ENCODE data around the gene RHOF.

RHOF gene

GRCh38 chr12:121828826-121829225 is 35.3 kb upstream of the RHOF start:
- Histone ChIP-seq H3K4me3 (ENCODE audit: insufficient read depth, low read depth, low read length) (no peak overlapping the region), H3K27ac (ENCODE audit: insufficient read depth, low read depth, low read length, poor library complexity, severe bottlenecking) (no peak overlapping the region), H3K4me1 (ENCODE audit: control insufficient read depth, insufficient read depth, low read length) (no peaks in the 10 kb centered on the region), H3K36me3 (ENCODE audit: control insufficient read depth, insufficient read depth, low read length) (peaks cover 17% of the 10 kb centered on the region), H3K27me3 (ENCODE audit: control insufficient read depth, insufficient read depth, low read length, poor library complexity, severe bottlenecking) (no peaks in the 10 kb centered on the region), H3K9me3 (ENCODE audit: control insufficient read depth, low read length) (no peaks in the 10 kb centered on the region)
- WGBS, 2 experiments: 94 to 96% methylated on average over 9 of the region's 9 CpGs

GRCh38 chr12:121828306-121828705 is 34.8 kb upstream of the RHOF start:
- no peaks in the 10 kb centered on the region for H3K27me3 ChIP-seq (ENCODE audit: control insufficient read depth, insufficient read depth, low read length, poor library complexity, severe bottlenecking)
- H3K4me1 ChIP-seq (ENCODE audit: control insufficient read depth, insufficient read depth, low read length): no peaks in the 10 kb centered on the region
- WGBS, 2 experiments: 95 to 98% methylated on average over 8 of the region's 8 CpGs
- H3K9me3 ChIP-seq (ENCODE audit: control insufficient read depth, low read length): no peaks in the 10 kb centered on the region
- H3K27ac ChIP-seq (ENCODE audit: insufficient read depth, low read depth, low read length, poor library complexity, severe bottlenecking): no peak overlapping the region
- H3K4me3 ChIP-seq (ENCODE audit: insufficient read depth, low read depth, low read length): no peak overlapping the region
- peaks cover 23% of the 10 kb centered on the region for H3K36me3 ChIP-seq (ENCODE audit: control insufficient read depth, insufficient read depth, low read length)

GRCh38 chr12:121827351-121828099 is 34.0 kb upstream of the RHOF start:
- H3K9me3 ChIP-seq (ENCODE audit: control insufficient read depth, low read length): no peaks in the 10 kb centered on the region
- H3K4me3 ChIP-seq (ENCODE audit: insufficient read depth, low read depth, low read length): no peak overlapping the region
- H3K27me3 ChIP-seq (ENCODE audit: control insufficient read depth, insufficient read depth, low read length, poor library complexity, severe bottlenecking): no peaks in the 10 kb centered on the region
- H3K27ac ChIP-seq (ENCODE audit: insufficient read depth, low read depth, low read length, poor library complexity, severe bottlenecking): no peak overlapping the region
- no peaks in the 10 kb centered on the region for H3K4me1 ChIP-seq (ENCODE audit: control insufficient read depth, insufficient read depth, low read length)
- 95% methylated on average over 48 of the region's 48 CpGs for WGBS, 2 experiments
- peaks cover 23% of the 10 kb centered on the region for H3K36me3 ChIP-seq (ENCODE audit: control insufficient read depth, insufficient read depth, low read length)

GRCh38 chr12:121826318-121827150 is 33.0 kb upstream of the RHOF start:
- Histone ChIP-seq H3K36me3 (ENCODE audit: control insufficient read depth, insufficient read depth, low read length) (peaks cover 23% of the 10 kb centered on the region), H3K27me3 (ENCODE audit: control insufficient read depth, insufficient read depth, low read length, poor library complexity, severe bottlenecking) (no peaks in the 10 kb centered on the region), H3K27ac (ENCODE audit: insufficient read depth, low read depth, low read length, poor library complexity, severe bottlenecking) (no peak overlapping the region), H3K9me3 (ENCODE audit: control insufficient read depth, low read length) (no peaks in the 10 kb centered on the region), H3K4me3 (ENCODE audit: insufficient read depth, low read depth, low read length) (no peak overlapping the region), H3K4me1 (ENCODE audit: control insufficient read depth, insufficient read depth, low read length) (no peaks in the 10 kb centered on the region)
- WGBS, 2 experiments: 89 to 92% methylated on average over 18 of the region's 18 CpGs

- Histone ChIP-seq H3K36me3 (ENCODE audit: control insufficient read depth, insufficient read depth, low read length) (peaks cover 26% of the 10 kb centered on the region), H3K27ac (ENCODE audit: insufficient read depth, low read depth, low read length, poor library complexity, severe bottlenecking) (no peak overlapping the region)
- 95 to 96% methylated on average over 18 of the region's 18 CpGs for WGBS, 2 experiments
Observed at GRCh38 chr12:121825041-121825523, 31.6 kb upstream of the RHOF start.

GRCh38 chr12:121823727-121824115 is 30.2 kb upstream of the RHOF start:
- Histone ChIP-seq H3K36me3 (ENCODE audit: control insufficient read depth, insufficient read depth, low read length) (peaks cover 35% of the 10 kb centered on the region), H3K4me3 (ENCODE audit: insufficient read depth, low read depth, low read length) (no peak overlapping the region), H3K27me3 (ENCODE audit: control insufficient read depth, insufficient read depth, low read length, poor library complexity, severe bottlenecking) (no peaks in the 10 kb centered on the region), H3K4me1 (ENCODE audit: control insufficient read depth, insufficient read depth, low read length) (no peaks in the 10 kb centered on the region), H3K27ac (ENCODE audit: insufficient read depth, low read depth, low read length, poor library complexity, severe bottlenecking) (no peak overlapping the region), H3K9me3 (ENCODE audit: control insufficient read depth, low read length) (no peaks in the 10 kb centered on the region)
- WGBS, 2 experiments: 87 to 88% methylated on average over 12 of the region's 12 CpGs

More at GRCh38 chr12:121825041-121825523, 31.6 kb upstream of the RHOF start:
- H3K4me3 ChIP-seq (ENCODE audit: insufficient read depth, low read depth, low read length): no peak overlapping the region
- no peaks in the 10 kb centered on the region for H3K27me3 ChIP-seq (ENCODE audit: control insufficient read depth, insufficient read depth, low read length, poor library complexity, severe bottlenecking)
- no peaks in the 10 kb centered on the region for H3K4me1 ChIP-seq (ENCODE audit: control insufficient read depth, insufficient read depth, low read length)
- H3K9me3 ChIP-seq (ENCODE audit: control insufficient read depth, low read length): no peaks in the 10 kb centered on the region

- Histone ChIP-seq H3K27me3 (ENCODE audit: control insufficient read depth, insufficient read depth, low read length, poor library complexity, severe bottlenecking) (no peaks in the 10 kb centered on the region), H3K27ac (ENCODE audit: insufficient read depth, low read depth, low read length, poor library complexity, severe bottlenecking) (no peak overlapping the region), H3K9me3 (ENCODE audit: control insufficient read depth, low read length) (no peaks in the 10 kb centered on the region), H3K4me1 (ENCODE audit: control insufficient read depth, insufficient read depth, low read length) (no peaks in the 10 kb centered on the region), H3K4me3 (ENCODE audit: insufficient read depth, low read depth, low read length) (no peak overlapping the region), H3K36me3 (ENCODE audit: control insufficient read depth, insufficient read depth, low read length) (peaks cover 35% of the 10 kb centered on the region)
- 90 to 91% methylated on average over 30 to 31 of the region's 36 CpGs for WGBS, 2 experiments
Observed at GRCh38 chr12:121823101-121823726, 29.7 kb upstream of the RHOF start.

- H3K9me3 ChIP-seq (ENCODE audit: control insufficient read depth, low read length): no peaks in the 10 kb centered on the region
- WGBS, 2 experiments: 94 to 95% methylated on average over 39 of the region's 39 CpGs
- peaks cover 34% of the 10 kb centered on the region for H3K36me3 ChIP-seq (ENCODE audit: control insufficient read depth, insufficient read depth, low read length)
Observed at GRCh38 chr12:121822393-121823100, 29.1 kb upstream of the RHOF start.

GRCh38 chr12:121820056-121820455 is 26.6 kb upstream of the RHOF start:
- no peaks in the 10 kb centered on the region for H3K27me3 ChIP-seq (ENCODE audit: control insufficient read depth, insufficient read depth, low read length, poor library complexity, severe bottlenecking)
- H3K4me1 ChIP-seq (ENCODE audit: control insufficient read depth, insufficient read depth, low read length): no peaks in the 10 kb centered on the region
- no peaks in the 10 kb centered on the region for H3K9me3 ChIP-seq (ENCODE audit: control insufficient read depth, low read length)
- peaks cover 45% of the 10 kb centered on the region for H3K36me3 ChIP-seq (ENCODE audit: control insufficient read depth, insufficient read depth, low read length)
- no peak overlapping the region for H3K27ac ChIP-seq (ENCODE audit: insufficient read depth, low read depth, low read length, poor library complexity, severe bottlenecking)
- no peak overlapping the region for H3K4me3 ChIP-seq (ENCODE audit: insufficient read depth, low read depth, low read length)
- 96 to 97% methylated on average over 7 of the region's 7 CpGs for WGBS, 2 experiments

More at GRCh38 chr12:121822393-121823100, 29.1 kb upstream of the RHOF start:
- Histone ChIP-seq H3K4me3 (ENCODE audit: insufficient read depth, low read depth, low read length) (no peak overlapping the region), H3K27ac (ENCODE audit: insufficient read depth, low read depth, low read length, poor library complexity, severe bottlenecking) (no peak overlapping the region), H3K4me1 (ENCODE audit: control insufficient read depth, insufficient read depth, low read length) (no peaks in the 10 kb centered on the region), H3K27me3 (ENCODE audit: control insufficient read depth, insufficient read depth, low read length, poor library complexity, severe bottlenecking) (no peaks in the 10 kb centered on the region)

Data from ectodermal cell (in vitro differentiated cells).